Measurements from ENCODE around the gene DNAJB14.

The DNAJB14 gene

DNA sequence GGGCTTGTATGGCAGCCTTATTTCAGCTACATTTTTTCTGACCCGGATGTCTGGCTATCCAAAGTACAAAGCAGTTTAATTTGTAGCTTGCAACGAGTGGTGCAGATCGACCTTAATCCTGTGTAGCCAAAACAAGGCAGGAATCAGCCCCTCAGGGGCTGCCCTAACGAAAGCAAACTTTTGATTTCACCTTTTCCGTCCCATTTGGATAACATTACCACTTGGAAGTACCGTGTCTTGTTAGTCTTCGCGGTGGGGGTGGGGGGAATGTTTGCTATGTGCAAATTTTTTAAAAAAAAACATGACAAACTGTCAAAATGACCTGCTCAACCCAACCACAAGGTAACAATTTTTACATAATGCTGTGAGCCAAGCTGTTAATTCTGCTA lies 766 bp upstream of the DNAJB14 start:
- Histone ChIP-seq H3K4me3 (peak overlapping the region; percentile 64 to 93 (median 90)), H3K27ac (peak overlapping the region; percentile 71 to 99 (median 95))

DNA sequence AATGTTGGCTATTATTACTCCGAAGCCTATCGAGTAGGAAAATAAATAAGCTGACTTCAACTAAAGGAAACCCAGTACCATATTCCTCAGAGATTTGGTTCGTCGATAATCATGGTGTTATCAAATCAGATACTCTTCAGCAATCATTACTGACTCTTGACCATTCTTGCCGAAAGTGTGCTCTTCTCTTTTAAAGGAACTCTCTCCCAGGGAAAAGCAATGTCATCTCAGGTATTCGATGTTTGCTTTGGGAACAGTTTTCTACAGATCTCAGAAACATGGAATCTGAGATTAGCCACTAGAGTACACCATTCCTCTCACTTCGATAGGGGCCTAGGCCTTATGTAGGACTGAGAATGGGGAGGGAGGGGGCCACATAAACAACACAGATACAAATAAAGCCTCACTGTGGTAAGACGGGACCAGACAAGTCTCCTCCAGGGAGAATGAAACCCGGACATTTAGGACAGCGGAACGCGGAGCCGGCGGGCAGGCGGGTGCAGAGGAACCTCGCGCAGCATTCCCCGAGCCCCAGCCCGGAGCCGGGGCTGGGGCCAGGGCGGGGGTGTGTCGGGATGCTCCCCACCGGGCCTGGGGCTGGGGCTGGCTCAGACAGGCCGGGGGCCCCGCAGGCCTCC lies 581 bp downstream of the DNAJB14 start:
- Histone ChIP-seq H3K27ac (peak overlapping the region; percentile 71 to 99 (median 95)), H3K4me3 (peak overlapping the region; percentile 64 to 93 (median 90))

DNA sequence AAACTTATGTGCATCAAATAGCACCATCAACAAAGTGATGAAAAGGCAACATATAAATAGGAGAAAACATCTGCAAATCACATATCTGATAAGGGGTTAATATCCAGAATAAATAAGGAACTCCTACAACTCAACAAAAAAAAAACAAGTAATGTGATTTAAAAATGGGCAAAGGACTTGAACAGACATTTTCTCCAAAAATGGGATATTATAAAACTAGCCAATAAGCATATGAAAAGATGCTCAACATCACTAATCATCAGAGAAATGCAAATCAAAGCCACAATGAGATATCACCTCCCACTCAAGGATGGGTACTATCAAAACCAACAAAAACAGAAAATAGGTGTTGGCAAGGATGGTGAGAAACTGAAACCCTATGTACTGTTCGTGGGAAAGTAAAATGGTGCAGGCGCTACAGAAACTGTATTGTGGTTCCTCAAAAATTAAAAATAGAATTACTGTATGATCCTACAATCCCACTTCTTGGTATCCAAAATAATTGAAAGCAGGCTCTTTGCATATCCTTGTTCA lies 2.4 kb downstream of the DNAJB14 start:
- Histone ChIP-seq H3K4me3 (no peak overlapping the region), H3K27ac (no peak overlapping the region)

- no peak overlapping the region for H3K4me3 ChIP-seq
- no peak overlapping the region for H3K27ac ChIP-seq
Measured at GRCh38 chr4:99938243-99938753, 8.1 kb downstream of the DNAJB14 start.

- no peak overlapping the region for H3K4me3 ChIP-seq
Measured at GRCh38 chr4:99934891-99935290, 11.5 kb downstream of the DNAJB14 start.

GRCh38 chr4:99927566-99927965 lies 18.9 kb downstream of the DNAJB14 start:
- Histone ChIP-seq H3K4me3 (no peak overlapping the region), H3K27ac (no peak overlapping the region)

More at GRCh38 chr4:99934891-99935290, 11.5 kb downstream of the DNAJB14 start:
- H3K27ac ChIP-seq: no peak overlapping the region

DNA sequence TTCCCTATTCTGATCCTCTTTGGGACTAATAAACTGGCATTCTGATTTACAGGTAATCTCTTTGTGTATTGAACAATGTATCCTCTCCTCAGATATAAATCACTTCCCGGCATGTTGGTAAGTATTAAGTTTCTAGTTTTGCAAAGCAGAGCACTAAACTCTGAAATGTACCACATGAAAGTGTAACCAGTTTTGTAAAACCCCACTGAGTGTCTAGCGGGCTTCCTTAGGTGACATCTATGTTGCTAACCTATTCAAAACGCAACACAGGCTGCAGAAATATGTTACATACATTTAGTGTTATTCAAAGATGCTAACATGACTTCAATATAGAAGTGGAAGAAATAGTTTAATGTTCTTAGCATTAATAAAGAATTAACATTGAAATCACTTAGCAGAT lies 25.2 kb downstream of the DNAJB14 start:
- H3K4me3 ChIP-seq: no peak overlapping the region
- H3K27ac ChIP-seq: no peak overlapping the region

GRCh38 chr4:99918656-99919055 lies 27.8 kb downstream of the DNAJB14 start:
- Histone ChIP-seq H3K4me3 (no peak overlapping the region), H3K27ac (no peak overlapping the region)

GRCh38 chr4:99917575-99917974 lies 28.8 kb downstream of the DNAJB14 start:
- no peak overlapping the region for H3K27ac ChIP-seq
- H3K4me3 ChIP-seq: no peak overlapping the region

DNA sequence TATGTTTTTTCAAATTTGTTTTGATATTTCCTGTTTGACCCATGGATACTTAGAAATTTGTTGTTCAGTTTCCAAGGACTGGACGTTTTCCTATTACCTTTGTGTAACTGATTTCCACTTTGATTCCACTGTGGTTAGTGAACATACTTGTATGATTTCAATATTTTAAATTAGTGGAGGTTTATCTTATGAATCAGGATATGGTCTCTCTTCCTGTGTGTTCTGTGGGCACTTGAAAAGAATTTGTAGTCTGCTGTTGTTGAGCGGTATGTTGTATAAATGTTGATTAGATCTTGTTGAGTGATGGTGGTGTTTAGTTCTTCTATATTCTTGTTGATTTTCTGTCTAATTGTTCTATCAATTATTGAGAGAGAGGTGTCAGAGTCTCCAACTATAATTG lies 31.0 kb downstream of the DNAJB14 start:
- H3K4me3 ChIP-seq: no peak overlapping the region
- no peak overlapping the region for H3K27ac ChIP-seq

DNA sequence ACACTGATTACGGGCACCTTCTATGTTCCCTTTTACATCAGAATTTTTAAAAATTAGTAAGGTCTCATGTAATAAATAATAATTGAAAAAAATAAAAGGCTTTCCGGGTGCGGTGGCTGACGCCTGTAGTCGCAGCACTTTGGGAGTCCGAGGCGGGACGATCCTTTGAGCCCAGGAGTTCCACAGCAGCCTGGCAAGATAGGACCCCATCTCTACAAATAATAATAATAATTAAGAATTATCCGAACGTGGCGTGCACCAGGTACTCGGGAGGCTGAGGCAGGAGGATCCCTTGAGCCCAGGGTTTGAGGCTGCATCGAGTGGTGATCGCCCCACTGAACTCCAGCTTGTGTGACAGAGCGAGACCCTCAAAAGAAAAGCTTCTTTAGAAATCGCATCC lies 51.4 kb downstream of the DNAJB14 start:
- H3K27ac ChIP-seq: peak overlapping the region in 17 of 21 experiments; percentile 15 to 92 (median 86)
- H3K4me3 ChIP-seq: peak overlapping the region; percentile 78 to 93 (median 85)

- Histone ChIP-seq H3K27ac (peak within 1 kb of the TSS; percentile 54 to 93 (median 88)), H3K4me3 (peak within 1 kb of the TSS; percentile 78 to 93 (median 85))
Measured at GRCh38 chr4:99894161-99894997, 52.0 kb downstream of the DNAJB14 start, which contains the start of gene LAMTOR3. TSS of gene LAMTOR3 (minus strand) at chr4:99894427. CDS start at chr4:99893963, 464 bp downstream.

DNA sequence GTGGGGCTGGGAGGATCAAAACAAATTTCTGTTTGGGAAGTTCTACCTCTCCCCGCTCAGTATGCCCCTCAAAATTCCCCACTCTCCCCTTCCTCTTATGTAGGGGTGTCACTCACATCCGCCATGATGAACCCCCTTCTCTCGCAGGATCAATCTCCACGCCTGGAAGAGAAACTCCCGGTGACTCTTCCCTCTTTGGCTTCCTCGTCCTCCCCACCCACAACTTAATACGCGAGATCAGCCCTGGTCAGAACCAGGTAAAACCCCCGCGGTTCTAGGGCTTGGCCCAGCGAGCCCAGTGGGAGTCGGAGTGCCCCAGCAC lies 52.6 kb downstream of the DNAJB14 start:
- peak overlapping the region; percentile 78 to 93 (median 85) for H3K4me3 ChIP-seq

DNA sequence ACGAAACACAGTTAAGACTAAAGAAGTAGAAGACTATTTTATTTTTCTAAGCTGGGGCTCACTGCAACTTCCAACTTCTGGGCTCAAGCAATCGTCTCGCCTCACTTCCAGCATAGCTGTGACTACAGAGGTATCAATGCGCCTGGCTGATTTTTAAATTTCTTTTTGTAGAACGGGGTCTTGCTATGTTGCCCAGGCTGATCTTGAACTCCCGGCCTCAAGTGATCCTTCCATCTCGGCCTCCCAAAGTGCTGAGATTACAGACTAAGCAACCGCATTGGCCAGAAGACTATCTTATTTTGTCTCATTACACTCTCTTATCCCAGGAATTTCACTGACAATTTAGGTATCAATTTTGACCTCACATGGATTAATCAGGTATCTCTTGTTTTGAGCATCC lies 53.4 kb downstream of the DNAJB14 start:
- peak overlapping the region in 3 of 7 experiments; percentile 87 to 93 (median 90) for H3K4me3 ChIP-seq
- H3K27ac ChIP-seq: no peak overlapping the region

More for the DNA sequence above, 52.6 kb downstream of the DNAJB14 start:
- peak overlapping the region; percentile 54 to 93 (median 88) for H3K27ac ChIP-seq

- Histone ChIP-seq H3K27ac (no peak overlapping the region), H3K4me3 (no peak overlapping the region)
Measured at GRCh38 chr4:99891351-99891750, 55.1 kb downstream of the DNAJB14 start.

GRCh38 chr4:99887837-99888236 lies 58.6 kb downstream of the DNAJB14 start:
- H3K27ac ChIP-seq: no peak overlapping the region
- no peak overlapping the region for H3K4me3 ChIP-seq

DNA sequence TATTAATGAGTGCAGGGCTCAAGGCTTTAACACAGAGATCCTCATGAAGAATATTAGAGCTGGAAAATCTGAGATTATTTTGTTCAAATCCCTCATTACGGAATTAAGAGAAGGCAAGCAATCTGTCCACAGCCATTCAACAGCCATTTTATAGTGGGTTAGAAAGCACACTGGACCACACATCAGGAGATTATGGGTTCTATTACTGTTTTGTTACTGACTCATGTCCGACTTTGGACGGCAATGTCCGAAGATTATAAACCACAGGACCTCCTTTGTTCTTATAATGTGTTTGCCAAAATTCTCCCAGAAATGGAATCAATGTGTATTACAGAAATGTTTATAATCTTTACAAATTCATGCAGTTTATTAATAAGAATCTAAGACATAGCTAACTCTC lies 60.3 kb downstream of the DNAJB14 start:
- H3K4me3 ChIP-seq: no peak overlapping the region
- H3K27ac ChIP-seq: no peak overlapping the region

GRCh38 chr4:99885687-99886086 lies 60.7 kb downstream of the DNAJB14 start:
- Histone ChIP-seq H3K27ac (no peak overlapping the region), H3K4me3 (no peak overlapping the region)

DNA sequence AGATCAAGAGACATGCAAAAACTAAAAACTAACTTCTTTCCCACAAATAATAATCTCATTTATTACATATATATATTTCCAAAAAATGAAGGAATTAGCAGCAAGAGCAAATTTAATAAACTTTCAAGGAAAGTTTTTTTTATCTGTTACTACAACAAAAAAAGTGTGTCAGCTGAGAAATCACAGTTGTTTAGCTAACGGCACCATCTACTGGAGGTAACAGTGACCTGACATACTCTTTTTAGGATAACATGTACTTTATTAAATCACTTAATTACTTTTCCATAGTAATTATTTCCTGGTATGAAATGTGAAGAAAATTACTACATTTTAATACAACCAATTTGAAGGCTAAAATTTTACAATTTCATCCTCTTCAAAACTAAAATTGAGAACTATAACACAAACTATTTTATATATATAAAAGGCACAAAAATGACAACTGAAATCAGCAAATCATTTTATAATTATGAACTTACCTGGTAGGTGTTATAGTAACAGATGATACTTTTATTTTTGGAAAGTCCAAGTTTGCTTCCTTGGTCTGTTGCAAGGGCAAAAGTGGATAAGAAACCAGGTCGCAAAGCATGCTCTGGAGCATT lies 61.3 kb downstream of the DNAJB14 start:
- no peak overlapping the region for H3K4me3 ChIP-seq

DNA sequence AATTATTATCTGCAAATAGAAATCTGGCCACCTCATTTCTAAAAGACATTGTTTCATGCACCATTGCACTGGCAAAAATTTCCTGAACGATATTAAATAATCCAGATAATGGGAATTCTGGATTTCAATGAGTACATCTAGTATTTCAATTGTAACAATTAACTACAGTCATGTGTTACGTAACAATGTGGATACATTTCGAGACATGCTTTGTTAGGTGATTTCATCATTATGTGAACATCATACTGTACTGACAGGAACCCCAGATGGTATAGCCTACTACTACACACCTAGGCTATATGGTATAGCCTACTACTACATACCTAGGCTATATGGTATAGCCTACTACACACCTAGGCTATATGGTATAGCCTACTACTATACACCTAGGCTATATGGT lies 67.0 kb downstream of the DNAJB14 start:
- Histone ChIP-seq H3K27ac (no peak overlapping the region), H3K4me3 (no peak overlapping the region)

More for the DNA sequence above, 61.3 kb downstream of the DNAJB14 start:
- H3K27ac ChIP-seq: no peak overlapping the region
